Sigmoid colon (tissue), 7 donors: ENCODE measurements around the gene MRPS18B. TPM values are rescaled to one million over a fixed set of nuclear protein-coding genes. Genes with fewer than 3 reads are reported as not detected.

Experiments
- DNase-seq: peaks from one replicate; pipeline ENCODE4 v3.0.0-alpha.2; 2019
- H3K27ac ChIP-seq, 4 donors: fragments of 200-600 bp; sonication (generic); one replicate each; pipeline ENCODE4 v1.5.1; 2016 to 2019; ENCODE audit warnings: mild to moderate bottlenecking in 1 of 4
- H3K27me3 ChIP-seq, 3 donors: fragments of 200-600 bp; sonication (generic); one replicate each; pipeline ENCODE4 v1.5.1; 2019; ENCODE audit warnings: mild to moderate bottlenecking in 1 of 3
- H3K36me3 ChIP-seq, 4 donors: fragments of 200-600 bp; sonication (generic); one replicate each; pipeline ENCODE4 v1.5.1; 2016 to 2019
- H3K4me1 ChIP-seq, 4 donors: fragments of 200-600 bp; sonication (generic); one replicate each; pipeline ENCODE4 v1.5.1; 2017 to 2019
- H3K4me3 ChIP-seq, 4 donors: fragments of 200-600 bp; sonication (generic); one replicate each; pipeline ENCODE4 v1.5.1; 2017 to 2019; ENCODE audit warnings: mild to moderate bottlenecking in 2 of 4, moderate library complexity in 1 of 4
- H3K9me3 ChIP-seq, 4 donors: fragments of 200-600 bp in 3 of 4; sonication (generic) in 3 of 4; one replicate each; pipeline versions ENCODE4 v1.5.1 to v1.6.1; 2013 to 2019
- EP300 ChIP-seq, 4 donors: sonication (generic); formaldehyde crosslinking; IDR thresholded peaks; one replicate each; pipeline ENCODE4 v1.6.1; 2017; ENCODE audit warnings: antibody characterized with exemption in 4 of 4
- POLR2A ChIP-seq, 2 donors: fragments of 450-650 bp; IDR thresholded peaks; one replicate each; pipeline ENCODE4 v1.6.1; 2016; ENCODE audit warnings: antibody characterized with exemption in 2 of 2, mild to moderate bottlenecking in 2 of 2, moderate library complexity in 2 of 2
- POLR2AphosphoS5 ChIP-seq, 4 donors: sonication (generic); formaldehyde crosslinking; IDR thresholded peaks; one replicate each; pipeline ENCODE4 v1.6.1; 2017; ENCODE audit warnings: antibody characterized with exemption in 4 of 4
- WGBS, 2 donors: extraction: QIAGEN DNeasy Blood & Tissue Kit; methylation state at CpG; one replicate each; pipeline ENCODE4 v1.1.7; 2013; 5-methylcytosine and 5-hydroxymethylcytosine counted together
- intact Hi-C: fragments of 100-400 bp; cut with DNase I; formaldehyde crosslinking; loops from one replicate; pipeline ENCODE4 v1.15.1; 2023
- polyA plus RNA-seq, 3 donors: library from polyadenylated mRNA; stranded (reverse); fragments of 200-250 nt; gene quantifications; one replicate each; pipeline ENCODE4 v1.2.3, GENCODE V29; 2013
- total RNA-seq, 4 donors: library from RNA; depleted of rRNA; stranded (reverse); fragments of >200 nt; gene quantifications; one replicate each; pipeline ENCODE4 v1.1.0, GENCODE V29; 2016
- TF ChIP-seq, protein P1 (sequence below), 4 experiments: fragments of 450-650 bp in 3 of 4; fragments of 200-600 bp in 1 of 4; IDR thresholded peaks; one replicate each; pipeline ENCODE4 v1.5.1; 2016 to 2019; ENCODE audit warnings: antibody characterized with exemption in 4 of 4, mild to moderate bottlenecking in 3 of 4, moderate library complexity in 2 of 4
- donor health status: healthy with polysubstance abuse.
- donor health status: Bipolar disorder and iron deficiency.
- donor health status: healthy.

The MRPS18B gene
- total and polyA plus RNA-seq, 7 donors = 36.3 to 81.2 (median 58.9) TPM

DNA sequence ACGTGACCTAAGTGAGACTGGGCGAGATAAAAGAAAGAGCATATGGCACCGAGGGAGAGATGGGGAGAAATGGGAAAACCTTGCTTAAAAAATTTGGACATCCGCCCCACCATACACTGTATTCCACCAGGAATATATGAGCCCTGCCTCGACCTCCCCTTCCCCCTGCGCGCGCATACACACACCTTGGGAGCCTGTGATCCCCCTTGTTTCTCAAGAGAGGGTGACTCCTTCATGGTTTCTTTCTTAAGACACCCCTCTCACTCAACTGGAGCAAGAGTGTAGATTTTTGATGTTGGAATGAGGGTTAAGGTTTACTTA, 45.9 kb upstream of the MRPS18B start:
- H3K27ac ChIP-seq = peak overlapping the region; percentile 84 to 91 (median 90)
- TF ChIP-seq EP300 (IDR thresholded peaks at IDR 0.05) (no peak), POLR2AphosphoS5 (IDR thresholded peaks at IDR 0.05) (no peak), POLR2A (IDR thresholded peaks at IDR 0.05) (no peak)
- TF ChIP-seq, protein P1, sequence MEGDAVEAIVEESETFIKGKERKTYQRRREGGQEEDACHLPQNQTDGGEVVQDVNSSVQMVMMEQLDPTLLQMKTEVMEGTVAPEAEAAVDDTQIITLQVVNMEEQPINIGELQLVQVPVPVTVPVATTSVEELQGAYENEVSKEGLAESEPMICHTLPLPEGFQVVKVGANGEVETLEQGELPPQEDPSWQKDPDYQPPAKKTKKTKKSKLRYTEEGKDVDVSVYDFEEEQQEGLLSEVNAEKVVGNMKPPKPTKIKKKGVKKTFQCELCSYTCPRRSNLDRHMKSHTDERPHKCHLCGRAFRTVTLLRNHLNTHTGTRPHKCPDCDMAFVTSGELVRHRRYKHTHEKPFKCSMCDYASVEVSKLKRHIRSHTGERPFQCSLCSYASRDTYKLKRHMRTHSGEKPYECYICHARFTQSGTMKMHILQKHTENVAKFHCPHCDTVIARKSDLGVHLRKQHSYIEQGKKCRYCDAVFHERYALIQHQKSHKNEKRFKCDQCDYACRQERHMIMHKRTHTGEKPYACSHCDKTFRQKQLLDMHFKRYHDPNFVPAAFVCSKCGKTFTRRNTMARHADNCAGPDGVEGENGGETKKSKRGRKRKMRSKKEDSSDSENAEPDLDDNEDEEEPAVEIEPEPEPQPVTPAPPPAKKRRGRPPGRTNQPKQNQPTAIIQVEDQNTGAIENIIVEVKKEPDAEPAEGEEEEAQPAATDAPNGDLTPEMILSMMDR (IDR thresholded peaks at IDR 0.05) = no peak
- H3K27me3 ChIP-seq = no peaks in the 10 kb centered on the region
- H3K4me1 ChIP-seq = peaks cover 0 to 38% (median 30%) of the 10 kb centered on the region in 4 donors
- intact Hi-C loops = loop anchor here (2.0 kb wide), 1 partner anchor 15 kb away; the partner anchor contains the start of genes GNL1 and PRR3
- DNase-seq = no peak
- H3K4me3 ChIP-seq = peak overlapping the region; percentile 52 to 66 (median 62)
- no peaks in the 10 kb centered on the region for H3K9me3 ChIP-seq
- WGBS, 2 donors = 0 to 3% methylated on average over 8 of the region's 8 CpGs
- peaks cover 0 to 7% (median 0%) of the 10 kb centered on the region in 4 donors for H3K36me3 ChIP-seq

DNA sequence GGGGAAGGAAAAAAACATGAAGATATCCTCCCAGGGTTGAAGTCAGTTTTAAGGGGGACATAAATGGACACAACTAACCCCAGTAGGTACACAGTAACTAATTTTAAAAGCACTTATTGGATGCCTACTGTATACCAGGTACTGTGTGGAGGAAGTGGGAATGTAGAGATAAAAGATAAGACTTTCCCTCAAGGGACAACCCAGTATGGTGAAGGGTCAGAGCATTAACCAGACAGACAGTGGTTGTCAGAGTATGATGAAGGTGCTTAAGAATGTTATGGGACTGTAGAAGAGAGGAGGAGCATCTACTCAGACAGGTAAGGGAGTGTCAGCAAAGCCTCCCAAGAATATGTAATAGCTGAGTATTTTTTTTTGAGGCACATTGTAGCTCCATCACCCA, 45.5 kb upstream of the MRPS18B start:
- Histone ChIP-seq H3K36me3 (peaks cover 0 to 11% (median 1%) of the 10 kb centered on the region in 4 donors), H3K4me1 (peaks cover 0 to 38% (median 30%) of the 10 kb centered on the region in 4 donors), H3K27me3 (no peaks in the 10 kb centered on the region), H3K4me3 (peak overlapping the region in 3 of 4 donors; percentile 52 to 66 (median 65)), H3K27ac (peak overlapping the region; percentile 84 to 91 (median 90)), H3K9me3 (no peaks in the 10 kb centered on the region)
- intact Hi-C loops = no loop called here
- no peak for DNase-seq
- TF ChIP-seq POLR2A (IDR thresholded peaks at IDR 0.05) = no peak
- no peak for TF ChIP-seq EP300 (IDR thresholded peaks at IDR 0.05)
- no peak for TF ChIP-seq POLR2AphosphoS5 (IDR thresholded peaks at IDR 0.05)
- TF ChIP-seq, protein P1 (IDR thresholded peaks at IDR 0.05) = no peak

DNA sequence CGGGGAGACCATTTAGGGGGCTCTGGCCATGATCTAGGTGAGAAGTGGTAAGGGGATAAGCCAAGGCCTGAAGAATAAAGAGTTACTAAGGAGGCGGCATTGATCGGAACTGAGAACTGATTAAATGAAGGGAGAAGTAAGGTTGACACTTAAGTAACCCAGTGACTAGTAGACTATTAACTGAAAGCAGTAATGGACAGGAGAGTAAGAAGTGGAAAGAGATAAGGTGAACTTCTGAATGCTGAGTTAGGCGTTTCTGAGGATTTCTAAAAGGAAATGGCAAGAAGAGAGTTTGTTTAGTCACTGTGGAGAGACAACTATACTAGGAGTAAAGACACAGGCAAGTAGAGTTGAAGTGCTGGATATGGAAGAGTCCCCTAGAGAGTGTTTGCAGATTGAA, 44.5 kb upstream of the MRPS18B start:
- H3K4me1 ChIP-seq = peaks cover 0 to 38% (median 30%) of the 10 kb centered on the region in 4 donors
- H3K27me3 ChIP-seq = no peaks in the 10 kb centered on the region
- peaks cover 8 to 21% (median 10%) of the 10 kb centered on the region in 4 donors for H3K36me3 ChIP-seq
- no peak for TF ChIP-seq EP300 (IDR thresholded peaks at IDR 0.05)
- TF ChIP-seq POLR2AphosphoS5 (IDR thresholded peaks at IDR 0.05) = no peak
- TF ChIP-seq, protein P1 (IDR thresholded peaks at IDR 0.05) = no peak
- TF ChIP-seq POLR2A (IDR thresholded peaks at IDR 0.05) = no peak
- WGBS, 2 donors = 61 to 66% methylated on average over 4 of the region's 4 CpGs
- no peak overlapping the region for H3K27ac ChIP-seq
- H3K9me3 ChIP-seq = no peaks in the 10 kb centered on the region
- intact Hi-C loops = no loop called here
- DNase-seq = no peak
- H3K4me3 ChIP-seq = no peak overlapping the region

DNA sequence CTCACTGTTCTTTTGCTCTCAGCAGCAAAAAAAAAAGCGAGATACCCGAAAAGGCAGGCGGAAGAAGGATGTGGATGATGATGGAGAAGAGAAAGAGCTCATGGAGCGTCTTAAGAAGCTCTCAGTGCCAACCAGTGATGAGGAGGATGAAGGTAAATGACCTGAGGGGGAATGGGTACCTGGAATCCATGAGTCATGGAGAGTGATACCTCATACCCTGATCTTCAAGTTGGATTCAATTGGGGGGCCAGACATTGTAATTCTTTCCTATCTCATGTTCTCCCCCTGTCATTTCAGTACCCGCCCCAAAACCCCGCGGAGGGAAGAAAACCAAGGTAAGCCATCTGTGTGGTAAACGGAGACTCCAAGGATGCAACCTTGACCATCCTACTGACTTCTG, 39.6 kb upstream of the MRPS18B start:
- H3K36me3 ChIP-seq = peaks cover 33 to 70% (median 54%) of the 10 kb centered on the region in 4 donors

More for the DNA sequence above, 39.6 kb upstream of the MRPS18B start:
- TF ChIP-seq POLR2A (IDR thresholded peaks at IDR 0.05) (no peak), EP300 (IDR thresholded peaks at IDR 0.05) (no peak)
- TF ChIP-seq, protein P1 (IDR thresholded peaks at IDR 0.05) = no peak
- WGBS, 2 donors = 96 to 98% methylated on average over 8 of the region's 8 CpGs
- no peak overlapping the region for H3K27ac ChIP-seq
- no peak overlapping the region for H3K4me3 ChIP-seq
- intact Hi-C loops = no loop called here
- H3K9me3 ChIP-seq = no peaks in the 10 kb centered on the region
- peaks cover 0 to 13% (median 8%) of the 10 kb centered on the region in 4 donors for H3K4me1 ChIP-seq
- no peaks in the 10 kb centered on the region for H3K27me3 ChIP-seq
- DNase-seq = no peak
